Measurements from ENCODE around the gene UBE2J2. TPM values are rescaled to one million over a fixed set of nuclear protein-coding genes. Genes with fewer than 3 reads are reported as not detected.
A peak's percentile ranks its signal among the peaks of the same experiment; 100 is the strongest.

Gene UBE2J2
- total and polyA plus RNA-seq, 2 of the 8 experiments (the other 6 are each of a cell fraction or from before 2014, with no cell fraction given): 33.6 to 67.9 TPM

- POLR2A ChIA-PET (ENCODE audit: partially characterized antibody): interaction anchor here (1.1 to 3.0 kb wide), 6 partner anchors 10 to 22 kb away, joined by 3 to 16 read pairs (median 6); no protein-coding TSS in a partner anchor
- Histone ChIP-seq H3K14ac (ENCODE audit: insufficient read length) (no peak overlapping the region), H3K18ac (ENCODE audit: extremely low read depth, low read length) (no peak overlapping the region), H2AK5ac (ENCODE audit: low read depth, low read length) (no peak overlapping the region), H3K9me3 (ENCODE audit: insufficient read depth in 2 of 2, low read depth in 1 of 2, low read length in 1 of 2) (no peaks in the 10 kb centered on the region), H3K4ac (replicated peaks; ENCODE audit: insufficient read length, low read depth, low read length) (no peak overlapping the region), H3K36me3 (ENCODE audit: control insufficient read depth in 2 of 4, insufficient read depth in 4 of 4, low read length in 3 of 4) (peaks cover 2 to 4% (median 3%) of the 10 kb centered on the region in 4 experiments; a peak in 4 of 8 replicates), H2BK120ac (replicated peaks; ENCODE audit: low read depth, low read length) (no peak overlapping the region), H4K20me1 (replicated peaks in 1 of 2; ENCODE audit: control insufficient read depth in 1 of 2, insufficient read depth in 2 of 2, low read length in 2 of 2) (peaks cover 20 to 28% of the 10 kb centered on the region in 2 experiments), H2BK5ac (ENCODE audit: low read depth, low read length) (peak overlapping the region; percentile 66; the same call in 1 of the 2 replicates), H2AFZ (ENCODE audit: low read length) (no peak overlapping the region), H3K9ac (replicated peaks in 1 of 4; ENCODE audit: extremely low read depth in 1 of 4, low read depth in 3 of 4, low read length in 3 of 4) (peak overlapping the region; percentile 51 to 99 (median 88); a peak in 6 of 7 replicates), H4K8ac (ENCODE audit: extremely low read depth, insufficient read depth, low read length) (peak overlapping the region; percentile 45; the same call in 1 of the 2 replicates), H3K27me3 (replicated peaks in 1 of 4; ENCODE audit: control insufficient read depth in 3 of 4, extremely low read depth in 1 of 4, insufficient read depth in 3 of 4, low read length in 3 of 4) (no peaks in the 10 kb centered on the region; a peak in 1 of 7 replicates), H3K23me2 (ENCODE audit: low read depth, low read length) (peaks cover 12% of the 10 kb centered on the region; the same call in 1 of the 2 replicates), H3K4me2 (ENCODE audit: insufficient read depth in 1 of 2, low read depth in 2 of 2, low read length in 2 of 2) (peak overlapping the region; percentile 81 to 95), H2BK15ac (ENCODE audit: low read length) (peak overlapping the region; percentile 75; the same call in 1 of the 2 replicates), H2BK20ac (ENCODE audit: low read length) (no peak overlapping the region), H3K56ac (replicated peaks; ENCODE audit: insufficient read length, low read depth, low read length) (no peak overlapping the region), H3K4me1 (replicated peaks in 1 of 4; ENCODE audit: control insufficient read depth in 3 of 4, insufficient read depth in 4 of 4, low read length in 3 of 4) (peaks cover 0 to 17% (median 8%) of the 10 kb centered on the region in 4 experiments; a peak in 5 of 7 replicates), H4K5ac (ENCODE audit: insufficient read length, low read depth, low read length) (no peak overlapping the region), H3K79me2 (ENCODE audit: control insufficient read depth in 1 of 2, insufficient read depth in 2 of 2, low read length in 2 of 2) (peaks cover 12 to 44% of the 10 kb centered on the region in 2 experiments; a peak in 3 of 4 replicates), H3K79me1 (ENCODE audit: low read depth, low read length) (peaks cover 27% of the 10 kb centered on the region), H3K27ac (ENCODE audit: low read depth, low read length) (no peak overlapping the region), H3K4me3 (ENCODE audit: extremely low read depth in 1 of 4, insufficient read depth in 2 of 4, low read depth in 3 of 4, low read length in 4 of 4) (peak overlapping the region; percentile 88 to 99 (median 91)), H3K23ac (ENCODE audit: insufficient read length) (no peak overlapping the region), H2BK12ac (ENCODE audit: low read depth, low read length) (peak overlapping the region; percentile 81; the same call in 1 of the 2 replicates), H4K91ac (replicated peaks; ENCODE audit: insufficient read length, low read length) (no peak overlapping the region)
- DNase-seq (ENCODE audit: low read depth in 1 of 2, low spot score in 2 of 2): no peak
- no peak for FAIRE-seq
- TF ChIP-seq JUN (IDR thresholded peaks at IDR 0.05; ENCODE audit: low read depth, low read length) (no peak), JUND (IDR thresholded peaks at IDR 0.05; ENCODE audit: low read length) (no peak), CHD1 (IDR thresholded peaks at IDR 0.05; ENCODE audit: low read depth, low read length) (no peak), CREB1 (IDR thresholded peaks at IDR 0.05) (no peak), RFX5 (IDR thresholded peaks at IDR 0.05; ENCODE audit: borderline replicate concordance, low read depth, low read length) (no peak)
- 64% methylated on average over 43 of the region's 43 CpGs; no CpG with 5 or more reads in 1 of the 2 experiments for WGBS, 2 experiments (ENCODE audit: extremely low coverage in 1 of 2, insufficient coverage in 1 of 2, insufficient read length in 1 of 2, insufficient replicate concordance in 2 of 2, low coverage in 1 of 2, low lambda C conversion rate in 2 of 2, missing lambda C conversion rate in 1 of 2)
- CTCF ChIA-PET (ENCODE audit: partially characterized antibody): interaction anchor here (0.6 to 2.2 kb wide), 4 partner anchors 19 to 122 kb away, joined by 3 to 7 read pairs (median 3); no protein-coding TSS in a partner anchor
Measured at GRCh38 chr1:1272341-1273208, 1.1 kb downstream of the UBE2J2 start.

All from H1 (cell line).